Activated naive CD4-positive, alpha-beta T cell treated with anti-CD3 and anti-CD28 coated beads, Interleukin-2, amount 50 U/mL, for 24 hours (primary cell): ENCODE data around the gene SAMD3.
"Not testable (repeated sequence)": the region's sequence is repeated elsewhere in the genome, so short reads cannot be mapped to it uniquely, and the experiment has no call there.

ENCODE experiments used
- H3K27ac Mint-ChIP-seq: one replicate; pipeline ENCODE4 v1.8.0; 2021; ENCODE audit warnings: mild to moderate bottlenecking, mixed read lengths
- H3K27me3 Mint-ChIP-seq: one replicate; pipeline ENCODE4 v1.8.0; 2021; ENCODE audit warnings: mixed read lengths
- H3K36me3 Mint-ChIP-seq: one replicate; pipeline ENCODE4 v1.8.0; 2021; ENCODE audit warnings: mixed read lengths
- H3K4me1 Mint-ChIP-seq: one replicate; pipeline ENCODE4 v1.8.0; 2021; ENCODE audit warnings: mixed read lengths
- H3K4me3 Mint-ChIP-seq: one replicate; pipeline ENCODE4 v1.8.0; 2021; ENCODE audit warnings: mild to moderate bottlenecking, mixed read lengths
- H3K9me3 Mint-ChIP-seq: one replicate; pipeline ENCODE4 v1.8.0; 2021; ENCODE audit warnings: mixed read lengths

The SAMD3 gene

DNA sequence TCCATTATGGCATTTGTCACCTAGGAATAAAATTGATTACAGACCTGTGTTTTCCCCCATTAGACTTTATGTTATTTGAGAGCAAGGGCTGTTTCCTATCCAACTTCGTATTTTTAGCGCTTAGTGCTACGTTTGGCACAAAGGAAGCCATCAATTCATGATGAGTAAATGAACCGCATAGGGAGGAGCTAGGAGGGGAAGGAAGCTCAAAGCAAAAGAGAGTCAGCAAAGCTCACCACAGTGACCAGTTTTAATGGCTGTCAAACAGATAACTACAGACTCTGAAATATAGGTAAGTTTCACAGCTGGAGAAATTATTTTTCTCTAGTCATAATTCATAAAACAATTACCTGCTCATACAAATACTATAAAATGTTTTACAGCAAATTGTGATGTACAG, 6.9 kb upstream of the SAMD3 start:
- no peak overlapping the region for H3K27ac Mint-ChIP-seq
- peaks cover 5% of the 10 kb centered on the region for H3K4me1 Mint-ChIP-seq
- peaks cover 6% of the 10 kb centered on the region for H3K9me3 Mint-ChIP-seq
- no peaks in the 10 kb centered on the region for H3K27me3 Mint-ChIP-seq
- peaks cover 4% of the 10 kb centered on the region for H3K36me3 Mint-ChIP-seq
- no peak overlapping the region for H3K4me3 Mint-ChIP-seq

DNA sequence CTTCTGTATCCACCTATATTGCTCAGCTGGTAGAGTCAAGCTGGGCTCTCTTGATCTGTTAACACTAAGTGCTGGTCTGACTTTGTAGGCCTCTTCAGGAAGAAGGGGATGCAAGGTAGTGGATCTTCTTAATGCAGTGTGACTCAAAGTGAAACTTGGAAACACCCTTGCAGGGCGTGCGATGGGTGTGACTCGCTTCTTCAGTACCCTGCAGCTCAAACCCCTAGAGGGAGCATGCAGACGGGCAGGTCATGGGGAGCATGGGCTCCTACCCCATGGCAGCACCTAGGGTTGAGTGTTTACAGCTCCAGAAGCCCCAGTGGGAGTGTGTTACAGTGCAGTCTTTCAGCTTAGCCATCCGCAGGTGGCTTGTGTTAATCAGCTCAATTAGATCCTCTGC, 757 bp upstream of the SAMD3 start:
- Mint-ChIP-seq H3K4me1 (peaks cover 50% of the 10 kb centered on the region), H3K9me3 (peaks cover 7% of the 10 kb centered on the region), H3K27ac (peak overlapping the region; percentile 70)

DNA sequence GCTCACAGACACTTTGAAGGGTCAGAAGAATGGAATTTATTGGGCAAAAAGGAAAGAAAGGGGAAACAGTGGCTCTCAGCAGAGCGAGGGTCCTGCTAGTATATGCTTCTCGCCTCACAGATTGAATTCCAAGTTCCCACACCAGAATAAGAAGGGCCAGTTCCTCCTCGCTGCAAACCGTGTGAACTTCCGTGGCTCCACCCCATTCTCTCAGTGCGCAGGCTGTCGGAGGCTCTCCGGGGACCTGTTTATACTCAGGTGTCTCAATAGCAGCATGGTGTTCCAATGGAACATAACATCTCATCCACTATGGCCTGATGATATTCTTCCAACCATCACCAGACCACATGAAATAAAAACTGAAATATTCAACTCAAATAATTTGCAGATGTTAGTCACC, 4.6 kb downstream of the SAMD3 start:
- H3K27ac Mint-ChIP-seq, result peak overlapping the region; percentile 69
- H3K9me3 Mint-ChIP-seq, result no peaks in the 10 kb centered on the region
- H3K36me3 Mint-ChIP-seq, result no peaks in the 10 kb centered on the region
- peak overlapping the region; percentile 15 for H3K4me3 Mint-ChIP-seq
- H3K27me3 Mint-ChIP-seq, result no peaks in the 10 kb centered on the region
- H3K4me1 Mint-ChIP-seq, result peaks cover 84% of the 10 kb centered on the region

More for the DNA sequence above, 757 bp upstream of the SAMD3 start:
- peaks cover 4% of the 10 kb centered on the region for H3K36me3 Mint-ChIP-seq
- H3K4me3 Mint-ChIP-seq, result peak overlapping the region; percentile 72
- H3K27me3 Mint-ChIP-seq, result no peaks in the 10 kb centered on the region

DNA sequence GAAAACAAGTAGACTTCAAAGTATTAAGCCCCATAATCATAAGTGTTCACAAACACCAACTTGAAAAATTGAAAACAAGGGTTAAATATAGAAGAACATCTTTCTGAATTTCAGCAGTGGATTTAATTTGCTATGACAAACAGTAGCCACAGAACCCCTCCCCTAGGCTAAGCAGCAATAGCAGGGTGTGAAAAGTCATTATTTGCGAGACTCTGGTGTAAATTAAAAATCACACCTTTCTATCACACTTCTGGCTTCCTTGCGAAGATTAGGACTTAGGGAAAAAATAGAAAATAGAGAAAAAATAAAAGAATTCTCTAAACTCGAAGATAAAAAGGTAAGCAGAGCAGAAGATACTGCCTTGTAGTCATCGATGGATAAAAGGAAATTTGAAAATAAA, 6.1 kb downstream of the SAMD3 start:
- Mint-ChIP-seq H3K27ac (no peak overlapping the region), H3K4me3 (no peak overlapping the region), H3K9me3 (no peaks in the 10 kb centered on the region), H3K27me3 (no peaks in the 10 kb centered on the region), H3K36me3 (no peaks in the 10 kb centered on the region), H3K4me1 (peaks cover 84% of the 10 kb centered on the region)

DNA sequence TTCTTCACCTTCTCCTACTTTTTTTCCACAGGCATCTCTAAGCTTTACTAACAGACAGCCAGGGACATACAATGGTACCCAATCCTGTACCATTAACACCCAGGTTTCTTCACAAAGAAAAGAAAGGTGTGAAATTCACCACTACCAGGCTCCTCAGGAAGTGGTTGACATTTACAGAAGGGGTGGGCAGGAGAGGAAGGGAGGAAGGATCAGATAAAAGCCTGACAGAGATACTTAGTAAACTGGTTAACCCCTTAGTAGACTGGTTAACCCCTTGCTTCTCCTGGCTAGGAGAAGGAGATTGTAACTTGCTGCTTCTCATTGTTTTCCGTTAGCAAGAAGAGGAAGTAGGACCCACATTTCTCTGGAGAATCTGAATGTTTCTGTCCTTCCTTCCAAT, 7.2 kb downstream of the SAMD3 start:
- no peaks in the 10 kb centered on the region for H3K27me3 Mint-ChIP-seq
- peak overlapping the region; percentile 73 for H3K4me3 Mint-ChIP-seq
- peak overlapping the region; percentile 39 for H3K27ac Mint-ChIP-seq
- no peaks in the 10 kb centered on the region for H3K9me3 Mint-ChIP-seq
- peaks cover 81% of the 10 kb centered on the region for H3K4me1 Mint-ChIP-seq
- H3K36me3 Mint-ChIP-seq, result no peaks in the 10 kb centered on the region

DNA sequence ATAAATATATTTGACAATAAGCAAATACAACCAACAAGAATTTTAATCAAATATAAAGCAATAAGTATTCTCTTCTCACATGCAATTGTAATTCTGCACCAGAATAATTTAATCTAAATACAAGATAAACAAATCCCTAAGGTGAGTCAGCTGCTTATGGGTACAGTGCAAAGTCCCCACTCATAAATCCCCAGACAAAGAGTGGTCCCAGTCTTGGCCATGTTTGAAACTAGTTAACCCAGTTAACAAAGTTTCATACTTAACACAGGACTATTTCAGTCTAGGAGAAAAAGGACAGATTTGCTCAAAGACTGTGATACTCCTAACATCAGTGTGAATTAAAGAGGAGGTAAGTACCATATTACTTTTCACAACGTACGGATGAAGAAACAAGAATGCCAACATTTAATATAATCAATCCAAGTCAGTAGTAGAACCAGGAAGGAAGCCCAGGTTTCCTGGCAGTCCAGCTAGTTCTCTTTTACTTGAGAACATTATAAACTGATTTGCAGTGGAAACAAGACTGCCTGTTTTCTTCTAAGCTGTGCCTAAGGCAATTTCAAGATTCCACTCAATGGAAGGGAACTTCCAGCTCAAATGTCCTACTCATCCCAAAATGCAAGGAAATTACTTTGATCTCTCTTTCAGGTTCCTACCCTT, 10.4 kb downstream of the SAMD3 start:
- H3K27ac Mint-ChIP-seq, result peak overlapping the region; percentile 46
- no peaks in the 10 kb centered on the region for H3K27me3 Mint-ChIP-seq
- peaks cover 80% of the 10 kb centered on the region for H3K4me1 Mint-ChIP-seq
- peaks cover 17% of the 10 kb centered on the region for H3K36me3 Mint-ChIP-seq
- no peaks in the 10 kb centered on the region for H3K9me3 Mint-ChIP-seq
- H3K4me3 Mint-ChIP-seq, result peak overlapping the region; percentile 64

DNA sequence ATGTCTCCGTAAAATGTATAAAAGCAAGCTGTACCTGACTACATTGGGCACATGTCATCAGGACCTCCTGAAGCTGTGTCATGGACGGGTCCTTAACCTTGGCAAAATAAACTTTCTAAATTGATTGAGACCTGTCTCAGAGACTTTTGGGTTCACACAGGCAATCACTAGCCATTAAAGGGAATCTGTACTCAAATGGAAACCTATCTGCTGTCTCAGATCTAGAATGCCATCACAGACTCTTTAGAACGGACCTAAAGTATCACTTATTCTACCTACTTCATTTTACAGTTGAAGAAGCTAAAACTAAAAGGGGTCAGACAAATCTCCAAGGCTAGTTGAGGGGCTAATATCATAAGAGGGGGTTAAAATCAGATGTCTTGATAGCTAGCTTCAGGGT, 11.1 kb downstream of the SAMD3 start:
- no peak overlapping the region for H3K27ac Mint-ChIP-seq
- H3K27me3 Mint-ChIP-seq, result no peaks in the 10 kb centered on the region
- peaks cover 20% of the 10 kb centered on the region for H3K36me3 Mint-ChIP-seq
- peaks cover 78% of the 10 kb centered on the region for H3K4me1 Mint-ChIP-seq
- no peaks in the 10 kb centered on the region for H3K9me3 Mint-ChIP-seq
- peak overlapping the region; percentile 64 for H3K4me3 Mint-ChIP-seq

DNA sequence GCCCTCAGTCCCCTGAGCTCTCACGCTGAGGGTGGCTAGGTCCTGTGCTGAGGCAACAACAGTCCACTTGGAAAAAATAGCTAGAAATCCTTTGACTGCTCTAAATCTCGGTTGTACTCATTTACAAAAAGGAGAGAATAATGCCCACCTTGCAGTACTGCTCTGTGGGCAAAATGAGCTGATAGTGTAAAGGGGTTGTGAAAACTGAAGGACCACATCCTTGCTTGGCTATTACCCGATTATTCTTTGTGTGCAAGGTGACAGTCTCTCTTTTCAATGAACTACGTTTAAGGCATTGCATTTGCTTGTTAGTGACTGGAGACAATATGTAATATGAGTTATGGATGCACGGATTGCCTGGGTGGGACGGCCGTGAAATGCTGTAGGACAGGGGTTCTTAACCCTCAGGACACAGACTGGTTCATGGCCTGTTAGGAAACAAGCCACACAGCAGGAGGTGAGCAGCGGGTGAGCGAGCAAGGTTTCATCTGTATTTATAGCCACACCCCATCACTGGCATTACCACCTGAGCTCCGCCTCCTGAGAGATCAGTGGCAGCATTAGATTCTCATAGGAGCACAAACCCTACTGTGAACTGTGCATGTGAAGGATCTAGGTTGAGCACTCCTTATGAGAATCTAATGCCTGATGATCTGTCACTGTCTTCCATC, 14.6 kb downstream of the SAMD3 start:
- Mint-ChIP-seq H3K4me3 (no peak overlapping the region), H3K27ac (no peak overlapping the region), H3K27me3 (no peaks in the 10 kb centered on the region), H3K4me1 (peaks cover 72% of the 10 kb centered on the region), H3K36me3 (peaks cover 34% of the 10 kb centered on the region), H3K9me3 (no peaks in the 10 kb centered on the region)

DNA sequence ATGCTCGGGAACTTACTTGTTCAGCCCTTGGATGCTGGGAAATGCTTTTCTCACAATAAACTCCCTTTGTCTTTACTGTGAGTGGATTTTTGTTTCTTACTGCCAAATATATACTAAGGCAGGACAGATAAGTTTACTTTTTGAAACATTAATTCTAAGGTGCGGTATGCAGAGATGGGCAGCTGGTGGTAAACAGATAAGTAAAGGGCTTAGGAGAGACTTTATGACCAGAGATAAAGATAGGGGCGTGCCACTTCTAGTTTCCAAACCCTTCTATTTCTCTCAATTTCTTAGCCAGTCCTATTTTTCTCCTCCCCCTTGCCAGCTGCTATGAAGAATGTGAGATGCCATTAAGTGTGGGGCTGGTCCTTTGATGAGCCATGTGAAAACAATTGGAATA, 16.3 kb downstream of the SAMD3 start:
- H3K36me3 Mint-ChIP-seq, result peaks cover 44% of the 10 kb centered on the region

DNA sequence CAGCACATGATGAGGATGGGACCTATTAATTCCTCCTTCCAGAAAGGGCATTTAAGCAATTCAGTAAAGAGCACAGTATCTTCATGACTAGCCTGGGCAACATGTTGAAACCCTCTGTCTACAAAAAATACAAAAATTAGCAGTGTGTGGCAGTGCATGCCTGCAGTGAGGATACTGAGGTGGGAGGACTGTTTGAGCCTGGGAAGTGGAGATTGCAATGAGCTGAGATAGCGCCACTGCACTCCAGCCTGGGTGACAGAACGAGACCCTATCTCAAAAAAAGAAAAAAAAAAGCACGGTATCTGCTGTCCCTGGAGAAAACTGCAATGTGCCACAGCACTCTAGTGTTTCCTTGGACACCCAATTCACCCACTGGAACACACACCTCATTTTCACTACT, 18.4 kb downstream of the SAMD3 start:
- H3K4me3 Mint-ChIP-seq, result no peak overlapping the region
- peaks cover 61% of the 10 kb centered on the region for H3K4me1 Mint-ChIP-seq
- H3K9me3 Mint-ChIP-seq, result no peaks in the 10 kb centered on the region
- H3K27ac Mint-ChIP-seq, result no peak overlapping the region
- H3K36me3 Mint-ChIP-seq, result peaks cover 43% of the 10 kb centered on the region
- no peaks in the 10 kb centered on the region for H3K27me3 Mint-ChIP-seq

More for the DNA sequence above, 16.3 kb downstream of the SAMD3 start:
- Mint-ChIP-seq H3K4me3 (no peak overlapping the region), H3K9me3 (no peaks in the 10 kb centered on the region), H3K4me1 (peaks cover 63% of the 10 kb centered on the region), H3K27me3 (no peaks in the 10 kb centered on the region), H3K27ac (no peak overlapping the region)

DNA sequence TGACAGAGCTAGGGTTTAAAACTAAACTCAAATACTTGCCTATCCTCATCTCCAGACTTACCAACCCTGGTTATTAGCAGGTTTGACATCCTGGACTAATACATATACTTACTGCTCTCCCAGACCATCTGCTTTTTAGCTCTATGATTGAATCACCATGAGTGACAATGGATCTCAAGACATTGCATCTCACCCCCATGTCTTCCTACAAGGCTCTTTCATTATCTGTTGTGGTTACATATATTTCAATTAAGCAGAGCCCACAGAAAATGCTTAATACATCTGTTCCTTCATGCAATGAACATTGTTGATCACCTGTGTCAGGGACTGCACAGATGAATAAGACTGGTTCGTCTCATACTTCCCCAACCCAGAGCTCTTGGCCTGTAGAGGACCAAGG, 19.4 kb downstream of the SAMD3 start:
- peaks cover 40% of the 10 kb centered on the region for H3K36me3 Mint-ChIP-seq

DNA sequence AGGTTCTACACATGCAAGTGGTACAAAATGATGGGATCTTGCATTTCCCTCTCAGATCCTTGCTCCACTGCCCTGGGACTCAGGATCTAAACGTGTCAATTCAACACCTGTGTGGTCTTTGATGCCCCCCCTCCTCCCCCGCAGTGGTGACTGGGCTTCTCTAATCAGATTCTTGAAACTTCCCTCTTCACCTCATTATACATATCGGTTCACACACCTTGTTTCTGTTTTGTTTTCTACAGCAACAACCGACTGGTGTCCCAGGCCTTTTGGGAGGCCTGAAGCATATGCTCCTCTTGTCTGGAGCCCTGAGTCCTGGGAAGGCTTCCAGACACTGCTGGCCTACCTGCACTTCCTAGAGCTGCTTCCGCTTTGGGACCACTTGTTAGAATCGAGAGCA, 20.0 kb downstream of the SAMD3 start:
- H3K4me3 Mint-ChIP-seq, result no peak overlapping the region
- no peak overlapping the region for H3K27ac Mint-ChIP-seq
- peaks cover 39% of the 10 kb centered on the region for H3K36me3 Mint-ChIP-seq
- H3K4me1 Mint-ChIP-seq, result peaks cover 62% of the 10 kb centered on the region
- H3K9me3 Mint-ChIP-seq, result no peaks in the 10 kb centered on the region
- no peaks in the 10 kb centered on the region for H3K27me3 Mint-ChIP-seq

More for the DNA sequence above, 19.4 kb downstream of the SAMD3 start:
- H3K4me3 Mint-ChIP-seq, result no peak overlapping the region
- H3K9me3 Mint-ChIP-seq, result no peaks in the 10 kb centered on the region
- no peaks in the 10 kb centered on the region for H3K27me3 Mint-ChIP-seq
- no peak overlapping the region for H3K27ac Mint-ChIP-seq
- H3K4me1 Mint-ChIP-seq, result peaks cover 63% of the 10 kb centered on the region

DNA sequence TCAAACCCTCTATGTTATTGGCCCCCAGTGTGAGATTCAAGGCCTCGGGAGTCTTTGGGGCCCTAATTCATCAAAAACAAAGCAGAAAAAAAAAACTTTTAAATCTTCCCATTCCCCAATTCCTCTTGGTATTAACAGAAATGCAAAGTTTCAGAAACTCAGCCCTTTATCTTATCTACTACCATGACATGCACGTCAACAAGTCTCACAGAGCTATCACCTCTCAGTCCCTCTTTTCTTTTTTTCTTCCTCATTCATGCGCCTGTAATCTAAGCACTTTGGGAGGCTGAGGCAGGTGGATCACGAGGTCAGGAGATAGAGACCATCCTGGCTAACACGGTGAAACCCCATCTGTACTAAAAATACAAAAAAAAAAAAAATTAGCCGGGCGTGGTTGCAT, 22.7 kb downstream of the SAMD3 start:
- no peaks in the 10 kb centered on the region for H3K9me3 Mint-ChIP-seq
- H3K4me3 Mint-ChIP-seq, result no peak overlapping the region
- H3K27ac Mint-ChIP-seq, result no peak overlapping the region
- peaks cover 30% of the 10 kb centered on the region for H3K36me3 Mint-ChIP-seq
- H3K27me3 Mint-ChIP-seq, result no peaks in the 10 kb centered on the region
- peaks cover 65% of the 10 kb centered on the region for H3K4me1 Mint-ChIP-seq

DNA sequence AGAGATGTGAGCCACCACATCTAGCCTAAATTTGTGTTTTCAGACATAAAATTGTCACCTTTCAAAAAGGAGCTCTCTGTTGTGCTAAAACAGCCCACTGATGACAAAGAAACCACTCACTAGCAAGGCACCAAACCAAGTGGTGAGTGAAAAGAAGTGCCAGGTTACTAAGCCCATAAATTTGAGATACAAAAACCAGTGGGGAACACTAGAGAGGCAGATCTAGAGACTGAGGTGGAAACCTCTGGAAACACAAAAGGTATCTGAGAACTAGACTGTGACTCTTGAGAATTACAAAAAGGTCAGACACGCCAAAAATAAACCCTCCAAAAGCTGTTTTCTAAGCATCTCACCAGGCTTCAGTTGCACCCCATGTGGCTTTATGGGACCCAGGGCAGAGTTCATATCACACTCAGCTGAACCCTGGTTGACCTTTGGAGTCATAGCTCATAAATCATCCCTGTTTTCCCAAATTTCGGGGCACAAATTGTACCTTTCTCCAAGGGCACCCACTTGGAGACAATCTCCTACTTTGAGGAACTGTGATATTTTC, 24.2 kb downstream of the SAMD3 start:
- Mint-ChIP-seq H3K9me3 (no peaks in the 10 kb centered on the region), H3K27ac (no peak overlapping the region), H3K36me3 (peaks cover 28% of the 10 kb centered on the region), H3K4me1 (peaks cover 67% of the 10 kb centered on the region), H3K4me3 (no peak overlapping the region), H3K27me3 (no peaks in the 10 kb centered on the region)

DNA sequence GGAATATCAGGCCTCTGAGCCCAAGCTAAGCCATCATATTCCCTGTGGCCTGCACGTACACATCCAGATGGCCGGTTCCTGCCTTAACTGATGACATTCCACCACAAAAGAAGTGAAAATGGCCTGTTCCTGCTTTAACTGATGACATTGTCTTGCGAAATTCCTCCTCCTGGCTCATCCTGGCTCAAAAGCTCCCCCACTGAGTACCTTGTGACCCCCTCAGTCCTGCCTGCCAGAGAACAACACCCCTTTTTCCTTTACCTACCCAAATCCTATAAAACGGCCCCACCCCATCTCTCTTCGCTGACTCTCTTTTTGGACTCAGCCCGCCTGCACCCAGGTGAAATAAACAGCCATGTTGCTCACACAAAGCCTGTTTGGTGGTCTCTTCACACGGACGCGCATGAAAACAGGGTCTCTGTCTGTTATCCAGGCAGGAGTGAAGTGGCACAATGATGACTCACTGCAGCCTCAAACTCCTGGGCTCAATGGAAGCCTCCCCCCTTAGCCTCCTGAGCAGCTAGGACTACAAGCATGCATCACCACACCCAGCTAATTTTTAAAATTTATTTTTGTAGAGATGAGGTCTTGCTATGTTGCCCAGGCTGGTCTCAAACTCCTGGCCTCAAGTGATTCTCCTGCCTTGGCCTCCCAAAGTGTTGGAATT, 24.8 kb downstream of the SAMD3 start:
- not testable (repeated sequence) for H3K9me3 Mint-ChIP-seq, H3K4me3 Mint-ChIP-seq, H3K27ac Mint-ChIP-seq, H3K27me3 Mint-ChIP-seq
- H3K36me3 Mint-ChIP-seq, result peaks cover 29% of the 10 kb centered on the region
- H3K4me1 Mint-ChIP-seq, result peaks cover 67% of the 10 kb centered on the region

DNA sequence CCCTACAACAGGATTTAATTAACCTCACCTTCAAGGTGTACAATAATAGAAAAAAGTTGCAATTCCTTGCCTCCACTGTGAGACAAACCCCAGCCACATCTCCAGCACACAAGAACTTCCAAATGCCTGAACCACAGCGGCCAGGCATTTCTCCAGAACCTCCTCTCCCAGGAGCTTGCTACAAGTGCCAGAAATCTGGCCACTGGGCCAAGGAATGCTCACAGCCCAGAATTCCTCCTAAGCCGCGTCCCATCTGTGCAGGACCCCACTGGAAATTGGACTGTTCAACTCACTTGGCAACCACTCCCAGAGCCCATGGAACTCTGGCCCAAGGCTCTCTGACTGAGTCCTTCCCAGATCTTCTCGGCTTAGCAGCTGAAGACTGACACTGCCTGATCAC, 28.3 kb downstream of the SAMD3 start:
- not testable (repeated sequence) for H3K9me3 Mint-ChIP-seq, H3K4me3 Mint-ChIP-seq, H3K27ac Mint-ChIP-seq, H3K27me3 Mint-ChIP-seq
- Mint-ChIP-seq H3K4me1 (peaks cover 83% of the 10 kb centered on the region), H3K36me3 (peaks cover 12% of the 10 kb centered on the region)
